Hematopoietic multipotent progenitor cell treated with erythropoietin and hydrocortisone succinate and interleukin-3 and kit ligand, for 4 days (in vitro differentiated cells): ENCODE measurements around the gene RPL41.
A peak's percentile ranks its signal among the peaks of the same experiment; 100 is the strongest.
"Not testable (repeated sequence)": the region's sequence is repeated elsewhere in the genome, so short reads cannot be mapped to it uniquely, and the experiment has no call there.

ENCODE experiments used
- DNase-seq: peaks from one replicate; pipeline ENCODE4 v3.0.0-alpha.2; 2015

The RPL41 gene

GRCh38 chr12:56129206-56129941 lies 12.9 kb downstream of the RPL41 start:
- peak; percentile 95 for DNase-seq

GRCh38 chr12:56129942-56130495 lies 13.6 kb downstream of the RPL41 start:
- DNase-seq, result no peak

- DNase-seq, result no peak
Measured at GRCh38 chr12:56130876-56131275, 14.4 kb downstream of the RPL41 start.

DNA sequence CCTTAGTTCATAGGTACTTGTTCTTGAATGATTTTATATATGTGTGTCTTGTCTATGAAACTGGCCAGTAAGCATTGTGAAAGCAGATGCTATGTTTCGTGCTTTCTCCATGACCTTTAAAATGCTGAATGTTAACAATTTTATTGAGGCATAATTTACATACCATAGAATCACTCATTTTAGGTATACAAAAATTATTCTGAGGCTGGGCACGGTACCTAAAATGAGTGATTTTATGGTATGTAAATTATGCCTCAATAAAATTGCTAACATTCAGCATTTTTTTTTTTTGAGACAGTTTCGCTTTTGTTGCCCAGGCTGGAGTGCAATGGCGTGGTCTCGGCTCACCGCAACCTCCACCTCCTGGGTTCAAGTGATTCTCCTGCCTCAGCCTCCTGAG lies 18.5 kb downstream of the RPL41 start:
- no peak for DNase-seq

DNA sequence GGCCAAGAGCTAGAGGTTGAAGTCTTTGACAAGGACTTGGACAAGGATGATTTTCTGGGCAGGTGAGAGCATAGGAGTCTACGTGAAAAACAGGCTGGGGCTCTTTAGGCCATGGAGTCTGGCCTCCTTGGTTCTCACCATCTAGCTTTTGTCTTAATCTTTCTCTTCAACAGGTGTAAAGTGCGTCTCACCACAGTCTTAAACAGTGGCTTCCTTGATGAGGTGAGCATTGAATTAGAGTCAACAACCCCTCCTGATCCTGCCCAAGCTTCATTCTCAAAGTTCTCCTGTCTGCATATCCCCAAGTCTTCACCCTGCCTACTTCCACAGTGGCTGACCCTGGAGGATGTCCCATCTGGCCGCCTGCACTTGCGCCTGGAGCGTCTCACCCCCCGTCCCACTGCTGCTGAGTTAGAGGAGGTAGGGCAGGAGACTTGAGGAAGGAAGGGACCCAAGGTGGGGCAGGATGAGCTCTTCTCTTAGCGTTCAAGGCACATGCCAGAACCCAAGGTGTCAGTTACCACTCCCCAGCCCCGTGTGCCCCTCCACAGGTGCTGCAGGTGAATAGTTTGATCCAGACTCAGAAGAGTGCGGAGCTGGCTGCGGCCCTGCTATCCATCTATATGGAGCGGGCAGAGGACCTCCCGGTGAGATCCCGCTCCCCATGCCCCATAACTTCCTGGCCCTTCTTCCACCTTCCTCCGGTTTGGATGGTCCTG lies 21.6 kb downstream of the RPL41 start:
- DNase-seq, result no peak

DNA sequence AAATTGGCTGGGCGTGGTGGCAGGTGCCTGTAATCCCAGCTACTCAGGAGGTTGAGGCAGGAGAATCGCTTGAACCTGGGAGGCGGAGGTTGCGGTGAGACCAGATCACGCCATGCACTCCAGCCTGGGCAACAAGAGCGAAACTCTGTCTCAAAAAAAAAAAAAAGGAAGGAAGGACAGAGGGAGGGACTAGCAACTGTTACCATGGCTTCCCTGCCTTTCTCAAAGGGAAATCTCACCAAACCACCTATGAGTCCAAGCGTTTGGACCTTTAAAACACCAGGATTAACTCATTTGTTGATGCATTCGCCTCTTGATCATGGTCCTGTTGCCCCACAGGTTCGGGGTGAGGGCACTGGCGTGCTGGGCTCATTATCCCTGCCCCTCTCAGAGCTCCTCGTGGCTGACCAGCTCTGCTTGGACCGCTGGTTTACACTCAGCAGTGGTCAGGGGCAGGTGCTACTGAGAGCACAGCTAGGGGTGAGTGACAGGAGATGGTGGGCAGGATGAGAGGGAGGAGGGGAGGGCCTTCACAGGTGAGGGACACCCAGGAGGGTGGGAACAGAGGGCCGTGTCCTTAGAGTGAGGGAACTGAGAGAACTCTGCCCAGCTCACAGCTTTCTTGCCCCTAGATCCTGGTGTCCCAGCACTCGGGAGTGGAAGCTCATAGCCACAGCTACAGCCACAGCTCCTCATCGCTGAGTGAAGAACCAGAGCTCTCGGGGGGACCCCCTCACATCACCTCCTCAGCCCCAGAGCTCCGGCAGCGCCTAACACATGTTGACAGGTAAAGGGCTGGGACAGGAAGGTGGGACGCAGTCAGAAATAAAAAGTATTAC lies 25.7 kb downstream of the RPL41 start:
- no peak for DNase-seq

DNA sequence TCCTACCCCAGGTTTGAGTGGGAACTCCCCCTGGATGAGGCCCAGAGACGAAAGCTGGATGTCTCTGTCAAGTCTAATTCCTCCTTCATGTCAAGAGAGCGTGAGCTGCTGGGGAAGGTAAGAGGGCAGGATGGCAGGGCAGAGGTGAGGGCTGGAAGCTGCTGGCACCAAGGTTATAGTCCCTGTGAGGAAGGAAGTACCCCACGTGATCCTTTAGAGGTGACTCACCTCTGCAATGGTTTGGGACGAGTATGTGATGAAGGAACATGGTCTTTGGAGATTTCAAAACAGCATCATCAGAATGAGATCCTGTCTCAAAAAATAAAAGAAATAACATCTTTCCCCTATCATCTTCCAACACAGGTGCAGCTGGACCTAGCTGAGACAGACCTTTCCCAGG lies 26.8 kb downstream of the RPL41 start:
- DNase-seq, result no peak

DNA sequence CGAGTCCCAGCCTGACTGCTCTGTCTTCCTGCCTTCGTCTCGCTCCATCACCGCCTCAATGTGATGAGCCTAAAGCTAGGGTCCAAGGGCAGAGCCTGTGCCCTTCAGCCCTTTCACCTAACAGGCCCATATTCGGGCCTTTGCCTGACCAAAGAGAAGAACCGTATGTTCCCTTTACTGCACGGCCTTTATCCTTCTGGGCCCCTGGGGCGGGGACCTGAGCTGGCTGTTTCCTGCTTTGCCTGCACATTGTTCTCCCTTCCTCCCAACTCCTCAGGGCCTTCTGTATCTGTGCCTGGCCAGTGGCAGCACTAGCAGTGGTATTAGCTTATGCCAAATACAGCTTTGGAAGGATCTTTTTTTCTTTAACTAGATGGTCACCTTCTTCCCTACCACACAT lies 27.4 kb downstream of the RPL41 start:
- no peak for DNase-seq

DNA sequence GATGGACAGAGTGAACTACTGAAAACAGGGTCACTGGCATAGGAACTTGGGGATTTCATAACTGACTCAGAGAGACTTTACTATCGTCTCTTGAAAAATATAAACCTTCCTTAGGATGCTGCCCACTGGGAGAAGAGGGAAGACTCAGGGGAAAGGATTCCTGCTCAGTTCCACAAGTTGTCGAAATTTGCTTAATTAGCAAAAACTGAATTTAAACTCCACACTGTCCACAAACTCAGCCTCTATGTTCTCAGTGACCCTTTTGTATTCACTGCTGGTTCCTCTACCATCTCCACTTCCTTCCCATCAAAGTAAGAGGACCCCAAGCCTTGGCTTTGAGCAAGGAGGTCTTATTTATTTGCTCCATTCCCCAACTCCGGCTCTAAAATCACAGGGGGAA lies 28.8 kb downstream of the RPL41 start:
- DNase-seq, result no peak

DNA sequence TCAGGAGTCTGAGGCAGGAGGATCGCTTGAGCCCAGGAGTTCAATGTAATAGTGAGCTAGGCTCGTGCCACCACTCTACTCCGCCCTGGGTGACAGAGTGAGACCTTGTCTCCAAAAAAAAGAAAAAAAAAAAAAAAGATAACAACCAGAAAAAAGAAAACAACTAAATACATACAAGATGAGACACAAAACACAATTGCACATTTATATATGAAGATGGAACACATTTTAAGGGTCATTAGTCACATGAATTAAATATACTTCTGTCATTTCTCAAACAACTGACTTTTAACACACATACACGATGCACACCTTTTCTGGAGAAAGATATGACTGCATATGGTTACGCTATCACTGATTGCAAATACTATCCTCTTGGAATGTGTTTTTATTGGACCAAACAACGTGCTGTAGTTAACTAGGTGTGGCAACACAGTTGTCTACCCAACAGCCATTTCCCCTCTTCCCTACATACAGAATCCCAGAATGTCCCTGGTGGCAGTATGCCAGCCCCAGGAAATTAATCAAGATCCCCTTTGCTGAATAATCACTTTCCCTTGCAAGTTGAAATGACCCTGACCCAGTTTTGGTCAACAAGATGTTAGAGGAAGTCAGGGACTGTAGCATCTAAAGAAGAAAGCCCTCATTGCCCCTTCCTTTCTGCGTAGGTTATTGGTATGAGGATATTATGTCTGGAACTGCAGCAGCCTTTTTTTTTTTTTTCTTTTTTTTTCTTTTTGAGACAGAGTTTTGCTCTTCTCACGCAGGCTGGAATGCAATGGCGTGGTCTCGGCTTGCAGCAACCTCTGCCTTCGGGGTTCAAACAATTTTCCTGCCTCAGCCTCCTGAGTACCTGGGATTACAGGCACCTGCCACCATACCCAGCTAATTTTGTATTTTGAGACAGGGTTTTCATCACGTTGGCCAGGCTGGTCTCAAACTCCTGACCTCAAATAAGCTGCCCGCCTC lies 30.3 kb downstream of the RPL41 start:
- DNase-seq, result no peak

DNA sequence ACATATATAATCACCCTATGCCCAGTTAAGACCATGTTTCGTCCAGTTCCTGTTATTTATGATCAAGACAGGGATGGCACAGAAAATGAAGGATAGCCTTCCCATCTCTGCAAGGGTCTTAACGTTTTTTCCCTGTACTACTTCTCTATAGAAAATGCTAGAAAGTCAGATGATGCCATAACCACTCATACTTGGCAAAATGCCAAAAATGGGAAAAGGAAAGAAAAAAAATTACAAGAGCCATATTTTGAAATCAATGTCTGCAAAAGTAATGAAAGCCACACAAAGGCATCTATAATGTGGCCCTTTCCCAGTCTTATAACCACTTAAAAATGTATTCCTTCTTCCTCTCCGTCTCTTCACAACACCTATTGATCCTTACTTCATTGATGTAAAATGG lies 34.1 kb downstream of the RPL41 start:
- DNase-seq, result peak; percentile 65

DNA sequence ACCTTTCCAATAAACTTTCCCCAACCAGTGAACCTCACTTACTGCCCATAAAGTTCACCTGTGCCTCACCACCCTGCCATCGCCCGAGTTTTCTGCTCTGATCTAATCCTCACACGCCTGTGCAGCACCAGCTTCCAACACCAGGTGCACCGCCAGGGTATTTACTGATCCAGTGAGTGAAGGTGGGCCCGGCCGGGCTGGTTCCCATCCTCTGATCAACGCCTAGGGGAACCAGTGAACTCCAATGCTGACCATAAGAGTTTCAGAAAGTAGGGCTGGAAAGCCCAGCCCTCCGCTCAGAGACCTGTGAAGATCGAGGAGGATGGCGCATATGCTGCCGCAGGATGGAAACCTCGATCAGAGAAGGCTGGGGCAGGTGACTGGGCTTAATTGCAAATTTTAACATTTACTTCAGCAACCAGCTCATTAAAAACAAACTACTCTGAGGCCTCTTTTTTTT lies 35.3 kb downstream of the RPL41 start:
- DNase-seq, result peak; percentile 80

GRCh38 chr12:56152132-56152755 lies 35.8 kb downstream of the RPL41 start, which contains the start of gene MYL6B:
MYL6B (plus strand) TSS chr12:56152587; CDS start chr12:56153919, 1,332 bp downstream.
- peak; percentile 97 for DNase-seq

DNA sequence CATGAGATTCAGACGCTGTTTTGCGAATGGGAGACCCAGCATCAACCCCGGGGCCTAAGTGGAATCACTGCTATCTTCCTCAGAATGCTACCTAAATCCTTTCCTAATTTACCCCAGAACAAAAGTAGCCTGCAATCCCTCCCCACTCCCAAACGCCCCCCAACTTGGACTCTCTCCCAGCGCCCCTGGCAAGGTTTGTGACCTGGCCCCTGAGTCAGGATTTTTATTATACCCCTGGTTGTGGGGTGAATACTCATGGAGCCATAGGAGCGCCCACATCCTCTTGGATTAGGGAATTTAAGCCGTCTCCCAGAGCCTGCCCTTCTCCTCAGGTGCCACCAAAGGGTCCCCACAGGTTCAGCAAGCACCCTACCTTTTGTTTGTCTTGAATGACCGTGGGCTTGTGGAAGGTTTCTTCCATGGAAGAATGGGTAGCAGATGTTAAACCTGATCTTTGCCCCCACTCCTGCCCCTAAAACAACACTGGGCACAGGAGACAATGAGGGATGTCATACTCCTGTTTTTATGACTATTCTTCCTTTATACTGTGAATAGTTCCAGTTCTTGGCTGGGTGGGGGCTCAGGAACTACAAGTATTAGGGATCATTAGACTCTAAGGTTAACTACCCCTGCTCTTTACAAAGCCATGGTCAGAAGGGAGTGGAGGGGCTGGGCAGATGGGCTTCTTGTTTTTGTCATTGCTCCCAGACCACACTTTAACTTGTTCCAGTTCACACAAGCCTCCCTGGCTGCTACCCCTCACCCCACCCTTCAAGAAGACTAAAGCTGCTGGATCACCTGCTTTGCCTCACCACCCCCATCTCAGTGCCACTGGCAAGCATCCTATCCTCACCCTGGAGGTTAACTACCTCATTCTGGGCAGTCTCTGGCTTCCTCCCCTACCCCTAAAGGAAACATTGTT lies 36.6 kb downstream of the RPL41 start:
- no peak for DNase-seq

- DNase-seq, result no peak
Measured at GRCh38 chr12:56153678-56154065, 37.2 kb downstream of the RPL41 start.

DNA sequence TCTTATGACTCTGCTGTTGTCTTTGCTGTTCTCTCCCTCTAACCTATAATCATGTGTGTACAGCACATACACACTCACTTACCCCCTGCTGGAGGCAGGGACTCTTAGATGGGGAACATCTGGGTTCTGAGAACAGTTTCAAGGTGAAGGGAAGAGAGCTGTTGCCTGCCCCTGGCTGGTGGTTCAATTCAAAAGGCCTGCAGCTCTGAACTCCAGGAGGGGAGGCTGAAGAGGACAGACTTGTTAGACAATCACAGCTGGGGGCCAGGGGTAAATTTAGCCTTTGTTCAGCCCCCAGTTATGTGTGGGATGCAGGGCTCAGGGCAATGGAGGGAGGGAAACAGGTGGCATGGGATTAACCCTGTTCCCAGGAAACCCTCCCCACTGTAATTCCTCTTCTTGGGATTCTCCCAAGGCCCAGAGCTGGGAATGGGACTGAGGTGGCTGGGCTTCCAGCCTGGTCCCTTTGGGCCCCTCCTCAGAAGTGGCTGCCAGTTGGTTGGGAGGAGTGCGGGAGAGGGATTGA lies 37.9 kb downstream of the RPL41 start:
- no peak for DNase-seq

- no peak for DNase-seq
Measured at GRCh38 chr12:56154818-56155217, 38.4 kb downstream of the RPL41 start.

DNA sequence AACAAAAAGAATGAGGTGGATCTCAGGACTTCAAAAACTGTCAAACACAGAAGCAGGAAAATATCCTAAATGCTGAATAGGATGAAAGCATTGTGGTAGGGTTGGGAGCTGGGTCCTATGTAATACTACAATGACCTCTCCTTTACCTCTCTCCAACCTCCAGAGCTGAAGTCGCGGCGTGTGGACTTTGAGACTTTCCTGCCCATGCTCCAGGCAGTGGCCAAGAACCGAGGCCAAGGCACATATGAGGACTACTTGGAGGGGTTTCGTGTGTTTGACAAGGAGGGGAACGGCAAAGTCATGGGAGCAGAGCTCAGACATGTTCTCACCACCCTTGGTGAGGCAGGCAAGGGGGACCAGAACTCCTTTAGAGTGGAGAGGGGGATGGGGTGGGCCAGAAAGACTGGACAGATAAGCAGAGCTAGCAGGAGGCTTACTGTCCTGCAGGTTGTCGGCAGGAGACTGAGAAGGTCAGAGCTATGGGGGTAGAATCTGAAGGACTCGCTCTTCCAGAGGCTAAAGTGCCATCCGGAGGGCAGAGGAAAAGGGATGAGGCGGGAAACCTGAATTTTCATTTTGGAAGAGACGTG lies 38.9 kb downstream of the RPL41 start:
- no peak for DNase-seq

GRCh38 chr12:56156464-56157200 lies 40.2 kb downstream of the RPL41 start:
- not testable (repeated sequence) for DNase-seq
